CD8-positive, alpha-beta memory T cell (primary cell): ENCODE measurements around the gene SAP25. TPM values are rescaled to one million over a fixed set of nuclear protein-coding genes. Genes with fewer than 3 reads are reported as not detected.
A peak's percentile ranks its signal among the peaks of the same experiment; 100 is the strongest.

ENCODE experiments used
- CTCF ChIA-PET: fragments of 350-600 bp; sonication (Branson Sonifier 250); formaldehyde crosslinking; loops from one replicate; lab custom pipeline; 2021; ENCODE audit warnings: antibody characterized with exemption; lab: Charles Lee
- POLR2A ChIA-PET: fragments of 350-600 bp; sonication (Branson Sonifier 250); formaldehyde crosslinking; loops from one replicate; lab custom pipeline; 2021; ENCODE audit warnings: antibody characterized with exemption; lab: Charles Lee
- DNase-seq, 5 donors: peaks; one replicate each; pipeline versions ENCODE4 v3.0.0 to v3.0.0-alpha.2; 2020 to 2022; ENCODE audit warnings: mixed read lengths in 1 of 5
- H3K27ac ChIP-seq: one replicate; pipeline ENCODE4 v1.7.0; 2013; ENCODE audit warnings: low read depth, mild to moderate bottlenecking, low read length, moderate library complexity
- H3K27me3 ChIP-seq: 2 replicates; pipeline ENCODE4 v1.7.0; 2013; ENCODE audit warnings: low read length, mild to moderate bottlenecking; ENCODE audit not compliant: insufficient read depth, poor library complexity, severe bottlenecking
- H3K36me3 ChIP-seq: 2 replicates; pipeline ENCODE4 v1.7.0; 2013; ENCODE audit warnings: mild to moderate bottlenecking, low read length, moderate library complexity; ENCODE audit not compliant: insufficient read depth
- H3K4me1 ChIP-seq: 2 replicates; pipeline ENCODE4 v1.7.0; 2013; ENCODE audit warnings: mild to moderate bottlenecking, low read length, moderate library complexity; ENCODE audit not compliant: insufficient read depth
- H3K4me3 ChIP-seq: 2 replicates; pipeline ENCODE4 v1.7.0; 2013; ENCODE audit warnings: mild to moderate bottlenecking, low read length
- H3K9me3 ChIP-seq: 2 replicates; pipeline ENCODE4 v1.7.0; 2013; ENCODE audit warnings: mild to moderate bottlenecking, low read length
- H3K27ac Mint-ChIP-seq, 8 donors: one replicate each; pipeline ENCODE4 v1.8.0; 2020 to 2021; ENCODE audit warnings: mixed read lengths in 8 of 8, mild to moderate bottlenecking in 6 of 8, inconsistent platforms in 3 of 8, moderate library complexity in 3 of 8
- H3K27me3 Mint-ChIP-seq, 2 donors: one replicate each; pipeline ENCODE4 v1.8.0; 2020 to 2021; ENCODE audit warnings: mixed read lengths in 2 of 2, mild to moderate bottlenecking in 1 of 2, moderate library complexity in 1 of 2
- H3K36me3 Mint-ChIP-seq, 3 donors: one replicate each; pipeline ENCODE4 v1.8.0; 2020 to 2021; ENCODE audit warnings: mixed read lengths in 3 of 3, inconsistent platforms in 1 of 3, mild to moderate bottlenecking in 1 of 3
- H3K4me1 Mint-ChIP-seq, 3 donors: one replicate each; pipeline ENCODE4 v1.8.0; 2020 to 2021; ENCODE audit warnings: mixed read lengths in 3 of 3, inconsistent platforms in 1 of 3, mild to moderate bottlenecking in 1 of 3
- H3K4me3 Mint-ChIP-seq, 7 donors: one replicate each; pipeline ENCODE4 v1.8.0; 2020 to 2021; ENCODE audit warnings: mixed read lengths in 7 of 7, mild to moderate bottlenecking in 6 of 7, moderate library complexity in 4 of 7, inconsistent platforms in 2 of 7
- H3K9me3 Mint-ChIP-seq, 5 donors: one replicate each; pipeline ENCODE4 v1.8.0; 2020 to 2022; ENCODE audit warnings: mixed read lengths in 5 of 5, mild to moderate bottlenecking in 3 of 5, moderate library complexity in 2 of 5, inconsistent platforms in 1 of 5
- polyA plus RNA-seq: library from polyadenylated mRNA; unstranded; fragments of 300-500 nt; fragmentation: Illumina TruSeq; gene quantifications from one replicate; pipeline ENCODE4 v1.2.3, GENCODE V29; 2021
- total RNA-seq, 2 experiments: library from RNA; stranded (reverse); gene quantifications; one replicate each; pipeline ENCODE4 v1.2.3, GENCODE V29; 2021

The SAP25 gene
- total and polyA plus RNA-seq, 3 experiments from 2014 or later = 0.56 to 14.3 (median 13.9) TPM

DNA sequence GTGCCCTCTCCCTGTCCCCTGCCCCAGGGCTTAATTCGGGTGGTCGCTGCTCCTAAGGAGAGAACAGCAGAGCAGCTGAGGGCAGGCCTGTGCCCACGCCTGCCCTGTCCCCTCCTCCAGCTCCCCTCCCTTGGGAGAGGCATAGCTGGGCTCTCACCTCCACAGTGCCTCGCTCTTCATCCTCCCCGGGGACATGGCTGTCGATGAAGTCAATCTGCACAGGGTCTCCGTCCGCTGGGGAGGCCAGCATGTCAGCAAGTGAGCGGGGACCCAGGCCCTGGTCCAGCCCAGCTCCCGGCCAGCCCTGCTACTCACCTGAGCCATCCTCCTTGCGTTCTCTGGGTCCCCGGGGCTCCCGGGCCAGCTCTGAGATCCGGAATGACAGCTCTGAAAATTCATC is 3.8 kb upstream of the SAP25 start:
- H3K9me3 Mint-ChIP-seq = no peaks in the 10 kb centered on the region
- no peak overlapping the region for H3K27ac Mint-ChIP-seq
- Histone ChIP-seq H3K27ac (no peak overlapping the region), H3K4me3 (no peak overlapping the region), H3K4me1 (peaks cover 24% of the 10 kb centered on the region), H3K27me3 (no peaks in the 10 kb centered on the region), H3K36me3 (peaks cover 71% of the 10 kb centered on the region), H3K9me3 (no peaks in the 10 kb centered on the region)
- POLR2A ChIA-PET = interaction anchor here (1.2 kb wide), 1 partner anchor 8 kb away, joined by 3 read pairs; the partner anchor contains the start of genes FBXO24 and LRCH4
- no peaks in the 10 kb centered on the region for H3K27me3 Mint-ChIP-seq
- peaks cover 1 to 13% (median 3%) of the 10 kb centered on the region in 3 donors for H3K4me1 Mint-ChIP-seq
- CTCF ChIA-PET = interaction anchor here (2.0 to 4.1 kb wide), 3 partner anchors 9 to 18 kb away, joined by 6 to 19 read pairs (median 6); partner anchors contain the start of genes FBXO24 and LRCH4
- H3K4me3 Mint-ChIP-seq = no peak overlapping the region
- peak in 1 of 5 donors; percentile 45 for DNase-seq
- peaks cover 0 to 54% (median 4%) of the 10 kb centered on the region in 3 donors for H3K36me3 Mint-ChIP-seq

DNA sequence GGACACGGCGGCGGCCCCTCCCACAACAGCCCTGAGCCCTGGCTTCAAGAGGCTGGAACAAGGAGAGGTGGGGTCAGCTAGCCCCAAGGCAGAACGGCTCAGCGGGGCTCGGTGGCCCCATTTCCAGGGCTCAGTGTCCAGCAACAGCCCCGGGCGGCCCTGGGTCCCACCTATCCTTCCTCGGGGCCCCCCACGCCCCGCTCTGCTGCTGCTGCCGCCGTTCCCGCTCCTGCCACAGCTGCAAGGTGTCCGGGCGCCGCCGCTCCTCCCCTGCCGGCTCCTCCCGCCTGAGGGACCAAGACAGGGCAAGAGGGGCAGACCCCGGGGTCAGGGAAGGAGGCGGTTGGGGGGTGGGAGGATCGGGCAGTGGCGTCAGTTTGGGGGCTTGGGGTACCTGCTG is 3.4 kb upstream of the SAP25 start:
- Mint-ChIP-seq H3K4me3 (no peak overlapping the region), H3K27ac (no peak overlapping the region), H3K9me3 (no peaks in the 10 kb centered on the region), H3K36me3 (peaks cover 0 to 56% (median 4%) of the 10 kb centered on the region in 3 donors), H3K27me3 (no peaks in the 10 kb centered on the region), H3K4me1 (peaks cover under 1 to 11% (median 4%) of the 10 kb centered on the region in 3 donors)
- Histone ChIP-seq H3K4me3 (no peak overlapping the region), H3K4me1 (peaks cover 20% of the 10 kb centered on the region), H3K27me3 (no peaks in the 10 kb centered on the region), H3K27ac (no peak overlapping the region), H3K36me3 (peaks cover 67% of the 10 kb centered on the region), H3K9me3 (no peaks in the 10 kb centered on the region)
- ChIA-PET POLR2A (interaction anchor here (1.2 kb wide), 1 partner anchor 9 kb away, joined by 3 read pairs; the partner anchor contains the start of genes FBXO24 and LRCH4), CTCF (interaction anchor here (2.0 to 4.1 kb wide), 3 partner anchors 9 to 18 kb away, joined by 6 to 19 read pairs (median 6); partner anchors contain the start of genes FBXO24 and LRCH4)
- DNase-seq = peak in 1 of 5 donors; percentile 45

DNA sequence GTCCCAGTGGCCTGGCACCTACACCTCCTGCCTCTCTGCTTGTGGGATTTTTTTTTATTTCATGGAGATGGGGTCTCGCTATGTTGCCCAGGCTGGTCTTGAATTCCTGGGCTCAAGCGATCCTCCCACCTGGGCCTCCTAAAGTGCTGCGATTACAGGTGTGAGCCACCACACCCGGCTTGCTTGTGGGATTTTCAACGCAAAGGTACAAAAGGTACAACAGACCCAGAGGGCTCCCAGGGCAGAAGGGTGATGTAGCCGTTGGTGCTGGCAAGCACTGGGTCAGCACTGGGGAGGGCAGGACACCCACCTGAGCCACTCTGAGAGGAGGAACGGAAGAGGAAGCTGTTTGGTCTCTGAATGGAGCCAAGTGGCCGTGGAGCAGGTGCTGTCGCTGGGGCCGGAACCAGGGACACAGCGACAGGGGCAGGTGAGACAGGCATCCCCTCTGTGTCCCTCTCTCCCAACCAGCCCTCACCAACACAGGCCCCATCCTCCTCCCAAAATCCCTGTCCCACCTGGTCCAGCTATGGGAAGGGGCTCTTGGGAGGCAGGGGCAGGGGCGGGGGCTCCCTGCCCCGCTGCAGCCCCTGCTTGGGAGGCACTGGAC is 2.8 kb upstream of the SAP25 start:
- peaks cover 6 to 11% (median 10%) of the 10 kb centered on the region in 3 donors for H3K4me1 Mint-ChIP-seq
- no peaks in the 10 kb centered on the region for H3K27me3 Mint-ChIP-seq
- H3K4me3 Mint-ChIP-seq = no peak overlapping the region
- no peaks in the 10 kb centered on the region for H3K27me3 ChIP-seq
- no peak overlapping the region for H3K4me3 ChIP-seq
- peaks cover 61% of the 10 kb centered on the region for H3K36me3 ChIP-seq
- DNase-seq = no peak
- H3K36me3 Mint-ChIP-seq = peaks cover 0 to 62% (median 4%) of the 10 kb centered on the region in 3 donors
- peak overlapping the region in 1 of 8 donors; percentile 58 for H3K27ac Mint-ChIP-seq
- H3K9me3 Mint-ChIP-seq = no peaks in the 10 kb centered on the region
- CTCF ChIA-PET = interaction anchor here (2.0 to 4.1 kb wide), 2 partner anchors 12 to 17 kb away, joined by 6 to 19 read pairs; no protein-coding TSS in a partner anchor
- H3K9me3 ChIP-seq = no peaks in the 10 kb centered on the region
- H3K4me1 ChIP-seq = peaks cover 19% of the 10 kb centered on the region
- H3K27ac ChIP-seq = no peak overlapping the region
- POLR2A ChIA-PET = no interaction called here

DNA sequence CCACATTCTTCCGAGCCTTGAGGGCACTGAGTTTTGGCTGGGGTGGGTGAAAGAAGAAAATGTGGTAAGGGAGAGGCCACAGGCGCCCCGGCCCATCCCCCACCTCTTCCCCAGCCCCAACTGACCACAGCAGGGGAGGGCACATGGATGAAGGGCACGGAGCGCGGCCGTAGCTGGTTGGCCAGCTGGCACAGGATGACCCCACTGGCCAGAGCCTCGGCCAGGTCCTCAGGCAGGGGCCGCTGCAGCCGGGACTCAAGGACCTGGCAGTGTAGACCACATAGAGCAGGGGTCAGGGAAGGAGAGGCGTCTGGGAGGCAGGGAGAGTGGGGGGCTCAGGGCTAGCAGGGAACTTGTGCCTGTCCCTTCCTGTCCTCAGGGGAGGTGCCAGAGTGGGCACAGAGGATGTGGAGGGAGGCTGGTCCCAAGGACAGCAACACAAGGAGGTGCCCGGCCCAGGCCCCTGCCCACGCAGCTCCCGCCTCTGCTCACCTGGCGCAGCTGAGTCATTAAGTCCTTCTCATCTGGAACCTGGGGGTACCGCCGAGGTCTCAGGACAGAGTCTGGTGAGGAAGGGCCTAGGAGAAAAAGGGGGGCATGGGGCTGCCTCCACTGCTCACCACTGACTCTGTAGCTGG is 2.2 kb upstream of the SAP25 start:
- no peaks in the 10 kb centered on the region for H3K9me3 Mint-ChIP-seq
- H3K27ac ChIP-seq = no peak overlapping the region
- no peaks in the 10 kb centered on the region for H3K9me3 ChIP-seq
- DNase-seq = no peak
- H3K36me3 Mint-ChIP-seq = peaks cover 0 to 62% (median 4%) of the 10 kb centered on the region in 3 donors
- H3K4me3 ChIP-seq = no peak overlapping the region
- ChIA-PET CTCF (interaction anchor here (2.0 to 4.1 kb wide), 2 partner anchors 12 to 16 kb away, joined by 6 to 19 read pairs; no protein-coding TSS in a partner anchor), POLR2A (no interaction called here)
- peaks cover 19% of the 10 kb centered on the region for H3K4me1 ChIP-seq
- H3K27ac Mint-ChIP-seq = no peak overlapping the region
- H3K27me3 Mint-ChIP-seq = no peaks in the 10 kb centered on the region
- peaks cover 6 to 17% (median 16%) of the 10 kb centered on the region in 3 donors for H3K4me1 Mint-ChIP-seq
- no peaks in the 10 kb centered on the region for H3K27me3 ChIP-seq
- no peak overlapping the region for H3K4me3 Mint-ChIP-seq
- H3K36me3 ChIP-seq = peaks cover 55% of the 10 kb centered on the region

DNA sequence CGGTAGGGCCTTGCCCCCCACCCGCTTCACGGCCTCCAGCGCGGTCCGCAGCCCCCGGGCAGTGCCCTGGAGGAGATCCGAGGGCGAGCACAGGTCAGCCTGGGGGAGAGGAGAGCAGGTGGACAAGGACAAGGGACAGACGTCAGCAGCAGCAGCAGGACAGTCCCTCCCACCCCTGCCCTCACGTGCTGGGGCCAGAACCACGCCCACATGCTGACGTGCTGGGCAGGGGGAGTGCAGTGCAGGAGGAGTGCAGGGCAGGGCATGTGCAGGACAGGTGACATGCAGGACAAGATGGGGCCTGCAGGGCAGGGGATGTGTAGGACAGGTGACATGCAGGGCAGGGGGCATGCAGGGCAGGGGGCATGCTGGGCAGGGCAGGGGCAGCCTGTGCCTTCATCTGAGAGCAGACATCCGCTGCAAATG is 1.5 kb upstream of the SAP25 start:
- H3K4me3 Mint-ChIP-seq = no peak overlapping the region
- Histone ChIP-seq H3K27me3 (no peaks in the 10 kb centered on the region), H3K36me3 (peaks cover 49% of the 10 kb centered on the region), H3K4me3 (no peak overlapping the region), H3K4me1 (peaks cover 19% of the 10 kb centered on the region), H3K9me3 (no peaks in the 10 kb centered on the region), H3K27ac (no peak overlapping the region)
- CTCF ChIA-PET = interaction anchor here (1.0 kb wide), 2 partner anchors 8 to 16 kb away, joined by 3 to 5 read pairs; no protein-coding TSS in a partner anchor
- H3K36me3 Mint-ChIP-seq = peaks cover 0 to 62% (median 4%) of the 10 kb centered on the region in 3 donors
- H3K9me3 Mint-ChIP-seq = no peaks in the 10 kb centered on the region
- DNase-seq = no peak
- POLR2A ChIA-PET = no interaction called here
- H3K27ac Mint-ChIP-seq = no peak overlapping the region
- no peaks in the 10 kb centered on the region for H3K27me3 Mint-ChIP-seq
- peaks cover 7 to 22% (median 18%) of the 10 kb centered on the region in 3 donors for H3K4me1 Mint-ChIP-seq

DNA sequence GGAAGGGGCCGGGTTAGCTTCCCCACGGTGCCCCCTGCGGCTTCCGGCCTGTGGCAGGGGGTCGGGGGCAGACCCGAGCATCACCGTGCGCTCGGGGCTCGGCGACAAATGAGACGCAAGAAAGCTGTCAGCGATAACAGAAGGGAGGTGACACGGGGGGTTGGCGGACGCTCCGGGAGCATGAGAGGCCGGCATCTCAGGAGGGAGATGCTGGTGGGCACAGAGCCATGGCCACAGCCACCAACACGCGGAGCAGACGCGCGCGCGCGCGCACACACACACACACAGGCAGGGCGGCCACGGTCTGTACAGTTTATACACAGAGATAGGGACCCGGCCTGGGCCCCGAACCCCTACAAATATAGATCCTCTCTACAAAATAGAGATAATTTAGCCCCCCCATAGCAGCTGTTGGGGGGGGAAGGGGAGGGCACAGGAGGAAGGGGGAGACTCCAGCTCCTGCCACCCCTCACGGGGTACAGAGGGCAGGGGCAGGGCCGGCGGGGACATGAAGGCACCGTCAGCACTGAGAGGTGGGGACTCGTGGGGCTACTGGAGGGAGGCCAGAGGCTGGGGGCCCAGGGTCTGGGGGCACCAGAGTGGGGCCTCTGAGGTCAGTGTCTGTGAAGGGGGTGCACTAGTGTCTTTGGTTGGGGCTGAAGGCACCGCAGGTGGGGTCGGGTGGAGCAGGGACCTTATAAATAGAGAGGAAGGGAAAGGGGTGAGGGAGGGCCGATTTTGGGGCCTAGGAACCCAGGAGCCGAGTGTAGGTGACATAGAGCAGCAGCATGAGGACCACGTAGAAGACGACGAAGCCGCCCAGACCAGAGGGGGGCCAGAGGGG is 884 bp upstream of the SAP25 start:
- H3K4me3 ChIP-seq = no peak overlapping the region
- ChIA-PET POLR2A (interaction anchor here (0.6 kb wide), 1 partner anchor 103 kb away, joined by 3 read pairs; no protein-coding TSS in a partner anchor), CTCF (interaction anchor here (1.0 kb wide), 2 partner anchors 9 to 15 kb away, joined by 3 to 5 read pairs; no protein-coding TSS in a partner anchor)
- H3K36me3 ChIP-seq = peaks cover 42% of the 10 kb centered on the region
- H3K27me3 Mint-ChIP-seq = no peaks in the 10 kb centered on the region
- no peak for DNase-seq
- no peak overlapping the region for H3K27ac ChIP-seq
- peaks cover 7 to 25% (median 18%) of the 10 kb centered on the region in 3 donors for H3K4me1 Mint-ChIP-seq
- no peaks in the 10 kb centered on the region for H3K9me3 Mint-ChIP-seq
- no peaks in the 10 kb centered on the region for H3K27me3 ChIP-seq
- no peaks in the 10 kb centered on the region for H3K9me3 ChIP-seq
- no peak overlapping the region for H3K27ac Mint-ChIP-seq
- H3K36me3 Mint-ChIP-seq = peaks cover 0 to 62% (median 2%) of the 10 kb centered on the region in 3 donors
- H3K4me1 ChIP-seq = peaks cover 23% of the 10 kb centered on the region
- H3K4me3 Mint-ChIP-seq = no peak overlapping the region

DNA sequence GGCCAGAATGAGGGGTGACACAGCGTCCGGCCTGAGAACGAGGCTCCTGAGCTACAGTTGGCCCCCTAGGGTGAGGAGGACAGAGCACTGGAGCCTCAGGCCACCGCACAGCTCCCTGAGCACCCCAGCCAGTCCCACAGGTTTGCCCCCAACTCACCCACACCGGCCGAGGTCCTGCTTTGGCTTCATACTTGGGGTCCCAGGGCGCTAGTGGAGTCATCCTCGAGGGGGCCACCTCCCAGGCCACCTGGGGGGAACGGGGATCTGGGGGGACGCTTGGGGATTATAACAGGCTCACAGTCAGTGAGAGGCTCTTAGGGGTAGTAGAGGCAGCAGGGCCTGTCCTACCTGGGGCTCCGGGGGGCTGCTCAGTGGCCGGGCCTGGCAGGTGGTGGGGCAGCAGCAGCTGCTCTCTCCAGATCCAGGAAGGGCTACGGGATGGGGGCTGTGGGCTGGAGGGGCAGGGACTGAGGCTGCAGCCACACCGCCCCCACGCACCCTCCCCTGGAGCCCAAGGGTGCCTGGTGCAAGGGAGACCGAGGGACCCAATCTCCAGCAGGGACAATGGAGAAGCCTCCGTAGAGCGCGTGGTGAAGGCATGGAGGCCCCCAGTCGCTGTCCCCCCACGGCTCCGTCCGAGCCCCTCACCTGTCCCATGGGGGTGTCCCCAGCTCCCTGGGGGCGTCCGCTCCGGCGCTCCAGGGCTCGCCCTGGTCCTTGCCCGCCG is 588 bp downstream of the SAP25 start:
- Histone ChIP-seq H3K4me1 (peaks cover 37% of the 10 kb centered on the region), H3K9me3 (no peaks in the 10 kb centered on the region), H3K27me3 (no peaks in the 10 kb centered on the region), H3K27ac (no peak overlapping the region), H3K4me3 (no peak overlapping the region), H3K36me3 (peaks cover 31% of the 10 kb centered on the region)
- ChIA-PET CTCF (interaction anchor here (1.5 kb wide), 1 partner anchor 9 kb away, joined by 4 read pairs; no protein-coding TSS in a partner anchor), POLR2A (interaction anchor here (0.9 to 3.3 kb wide), 2 partner anchors 9 to 11 kb away, joined by 3 to 42 read pairs; partner anchors contain the start of genes FBXO24 and LRCH4)
- H3K9me3 Mint-ChIP-seq = no peaks in the 10 kb centered on the region
- peaks cover 20 to 39% (median 30%) of the 10 kb centered on the region in 3 donors for H3K4me1 Mint-ChIP-seq
- DNase-seq = no peak
- H3K27ac Mint-ChIP-seq = no peak overlapping the region
- H3K27me3 Mint-ChIP-seq = no peaks in the 10 kb centered on the region
- H3K36me3 Mint-ChIP-seq = peaks cover 0 to 51% (median 2%) of the 10 kb centered on the region in 3 donors
- no peak overlapping the region for H3K4me3 Mint-ChIP-seq
